Activated CD8-positive, alpha-beta memory T cell treated with anti-CD3 and anti-CD28 coated beads for 36 hours (primary cell): ENCODE data around the gene CAMSAP2. TPM values are rescaled to one million over a fixed set of nuclear protein-coding genes. Genes with fewer than 3 reads are reported as not detected.

Experiments used
- CTCF ChIA-PET: fragments of 350-600 bp; sonication (Branson Sonifier 250); formaldehyde crosslinking; loops from one replicate; lab custom pipeline; 2021; ENCODE audit warnings: antibody characterized with exemption; lab: Charles Lee
- POLR2A ChIA-PET: fragments of 350-600 bp; sonication (Branson Sonifier 250); formaldehyde crosslinking; loops from one replicate; lab custom pipeline; 2021; ENCODE audit warnings: antibody characterized with exemption; lab: Charles Lee
- total RNA-seq, 2 experiments: library from RNA; stranded (reverse); gene quantifications; one replicate each; pipeline ENCODE4 v1.2.3, GENCODE V29; 2021

Gene CAMSAP2
- total RNA-seq, 2 experiments from 2014 or later, result 2.7 to 3.3 TPM

GRCh38 chr1:200899954-200900867, 161.5 kb downstream of the CAMSAP2 start:
- ChIA-PET CTCF (interaction anchor here (1.2 kb wide), 1 partner anchor 12 kb away, joined by 3 read pairs; no protein-coding TSS in a partner anchor), POLR2A (no interaction called here)

GRCh38 chr1:200900877-200901276, 162.2 kb downstream of the CAMSAP2 start:
- ChIA-PET POLR2A (no interaction called here), CTCF (interaction anchor here (1.2 kb wide), 1 partner anchor 13 kb away, joined by 3 read pairs; no protein-coding TSS in a partner anchor)

GRCh38 chr1:200901350-200901749, 162.7 kb downstream of the CAMSAP2 start:
- ChIA-PET POLR2A (no interaction called here), CTCF (interaction anchor here (1.2 kb wide), 1 partner anchor 13 kb away, joined by 3 read pairs; no protein-coding TSS in a partner anchor)

- ChIA-PET CTCF (interaction anchor here (1.2 kb wide), 1 partner anchor 14 kb away, joined by 3 read pairs; no protein-coding TSS in a partner anchor), POLR2A (no interaction called here)
These were observed 163.2 kb downstream of the CAMSAP2 start for GRCh38 chr1:200901796-200902444.

DNA sequence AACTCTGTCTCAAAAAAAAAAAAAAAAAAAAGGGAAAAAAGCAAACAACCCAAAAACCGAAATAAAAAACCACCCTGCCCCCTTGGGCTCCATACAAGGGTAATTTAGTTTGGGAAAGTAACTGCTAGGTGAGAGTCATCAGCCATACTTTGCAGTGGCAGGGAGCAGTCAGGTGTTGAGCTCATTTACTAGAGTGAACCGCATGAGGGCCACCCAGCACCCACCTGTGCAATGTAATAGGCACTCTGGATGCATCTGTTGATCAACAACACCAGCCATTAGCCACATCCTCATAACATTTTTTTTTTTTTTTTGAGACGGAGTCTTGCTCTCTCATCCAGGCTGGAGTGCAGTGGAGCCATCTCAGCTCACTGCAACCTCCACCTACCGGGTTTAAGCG, 165.1 kb downstream of the CAMSAP2 start:
- CTCF ChIA-PET, result interaction anchor here (0.5 to 2.4 kb wide), 4 partner anchors 13 to 76 kb away, joined by 3 to 9 read pairs (median 4); no protein-coding TSS in a partner anchor
- POLR2A ChIA-PET, result no interaction called here

GRCh38 chr1:200904772-200905171, 166.1 kb downstream of the CAMSAP2 start:
- ChIA-PET CTCF (interaction anchor here (0.8 to 2.4 kb wide), 2 partner anchors 14 to 26 kb away, joined by 4 to 9 read pairs; no protein-coding TSS in a partner anchor), POLR2A (interaction anchor here (0.6 to 1.2 kb wide), 3 partner anchors 9 to 28 kb away, joined by 3 to 5 read pairs (median 5); no protein-coding TSS in a partner anchor)

DNA sequence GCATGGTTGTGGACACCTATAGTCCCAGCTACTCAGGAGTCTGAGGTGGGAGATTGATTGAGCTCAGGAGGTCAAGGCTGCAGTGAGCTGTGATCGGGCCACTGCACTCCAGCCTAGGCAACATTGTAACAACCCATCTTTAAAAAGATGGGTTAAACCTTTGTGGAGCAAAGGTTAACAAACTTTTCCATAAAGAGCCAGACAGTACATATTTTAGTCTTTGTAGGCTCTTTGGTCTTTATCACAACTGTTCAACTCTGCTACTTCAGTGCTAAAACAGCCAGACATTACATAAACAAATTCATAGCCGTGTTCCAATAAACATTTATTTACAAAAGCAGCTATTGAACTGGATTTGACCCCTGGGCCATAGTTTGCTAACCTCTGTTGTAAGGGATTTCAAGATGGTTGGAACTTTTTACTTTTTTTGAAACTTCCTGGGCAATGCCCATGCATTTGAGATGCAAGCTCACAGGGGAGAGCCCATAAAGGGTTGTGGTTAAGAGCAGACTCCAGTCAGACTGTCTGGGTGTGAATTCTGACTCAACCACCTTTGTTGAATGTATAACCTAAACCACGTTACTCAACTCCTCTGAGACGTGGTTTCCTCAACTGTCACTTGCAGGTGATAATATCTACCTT, 166.8 kb downstream of the CAMSAP2 start:
- ChIA-PET CTCF (interaction anchor here (0.6 to 2.4 kb wide), 5 partner anchors 14 to 396 kb away, joined by 3 to 9 read pairs (median 3); no protein-coding TSS in a partner anchor), POLR2A (interaction anchor here (0.6 to 1.2 kb wide), 3 partner anchors 16 to 28 kb away, joined by 4 to 5 read pairs (median 5); no protein-coding TSS in a partner anchor)

DNA sequence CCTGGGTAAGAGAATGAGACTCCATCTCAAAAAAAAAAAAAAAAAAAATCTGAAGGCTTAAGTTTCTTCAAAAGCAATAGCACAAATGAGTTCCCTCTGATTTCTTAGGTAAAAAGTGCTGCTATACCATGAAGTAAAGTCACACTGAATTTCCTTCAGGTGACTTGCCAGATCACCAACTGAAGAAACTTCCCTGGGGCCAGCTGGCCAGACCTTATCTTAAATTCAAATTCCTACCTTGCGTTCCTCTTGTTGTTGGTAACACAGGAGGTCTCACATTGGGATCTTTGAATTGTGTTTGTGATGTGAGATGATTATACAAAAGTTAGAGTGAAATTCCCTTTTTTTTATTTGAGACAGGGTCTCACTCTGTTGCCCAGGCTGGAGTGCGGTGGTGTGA, 167.8 kb downstream of the CAMSAP2 start:
- ChIA-PET CTCF (interaction anchor here (1.6 kb wide), 1 partner anchor 27 kb away, joined by 8 read pairs; no protein-coding TSS in a partner anchor), POLR2A (no interaction called here)

DNA sequence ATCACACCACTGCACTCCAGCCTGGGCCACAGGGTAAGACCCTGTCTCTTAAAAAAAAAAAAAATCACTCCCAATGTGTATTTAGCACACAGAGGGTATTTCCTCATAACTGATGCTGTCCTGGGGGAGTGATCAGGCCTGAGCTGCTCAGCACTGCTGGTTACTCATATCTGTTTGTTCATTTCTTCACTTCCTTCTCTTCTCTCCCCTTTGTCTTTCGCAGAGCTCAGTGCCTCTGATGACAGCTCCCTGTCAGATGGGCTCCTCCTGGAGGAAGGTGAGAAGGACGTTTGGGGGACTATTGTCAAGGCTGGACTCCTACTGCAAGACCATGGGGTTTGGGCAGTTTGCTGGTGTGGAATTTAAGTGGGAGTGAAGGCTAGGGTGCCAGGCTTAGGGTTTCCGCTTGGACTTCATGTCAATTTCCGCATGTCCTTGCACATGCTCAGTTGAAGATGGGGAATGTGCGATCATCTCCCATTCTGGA, 169.0 kb downstream of the CAMSAP2 start:
- ChIA-PET CTCF (interaction anchor here (0.6 to 1.6 kb wide), 5 partner anchors 17 to 72 kb away, joined by 3 to 8 read pairs (median 3); no protein-coding TSS in a partner anchor), POLR2A (no interaction called here)

- CTCF ChIA-PET, result interaction anchor here (0.6 to 1.6 kb wide), 5 partner anchors 17 to 71 kb away, joined by 3 to 8 read pairs (median 3); no protein-coding TSS in a partner anchor
- POLR2A ChIA-PET, result no interaction called here
These were observed 169.6 kb downstream of the CAMSAP2 start for GRCh38 chr1:200908191-200908868.

- ChIA-PET CTCF (no interaction called here), POLR2A (no interaction called here)
These were observed 170.4 kb downstream of the CAMSAP2 start for GRCh38 chr1:200909071-200909470.

DNA sequence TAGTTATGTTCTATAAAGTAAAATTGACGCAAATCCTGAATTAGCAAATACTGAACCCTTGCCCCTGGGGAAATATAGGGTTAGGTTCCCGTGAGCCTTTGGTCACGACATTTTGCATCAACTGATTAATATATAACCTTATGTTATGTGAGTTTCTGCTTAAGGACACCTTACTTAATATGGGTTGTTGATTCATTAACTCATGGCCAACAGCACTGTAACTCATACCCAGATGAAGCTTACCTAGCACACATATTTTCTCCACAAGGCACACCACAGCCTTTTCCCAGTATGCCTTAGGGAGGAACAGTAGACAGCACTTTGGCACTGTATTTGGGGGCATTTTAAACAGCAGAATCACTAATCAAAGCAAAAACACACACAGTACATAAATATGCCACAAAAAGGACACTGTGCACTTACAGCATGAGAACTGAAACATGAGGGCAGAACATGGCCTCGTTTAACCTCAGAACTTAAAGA, 171.1 kb downstream of the CAMSAP2 start:
- ChIA-PET CTCF (no interaction called here), POLR2A (no interaction called here)

Other genes with a start within 250 kb of the CAMSAP2 start
- gene KIF14, start 118.1 kb upstream of the CAMSAP2 start, total RNA-seq, result 10 to 100 TPM; 12.4 to 12.6 TPM
- gene DDX59, start 69.0 kb upstream of the CAMSAP2 start, total RNA-seq, result 10 to 100 TPM; 22.3 to 23.5 TPM
- not detected for gene GPR25, start 134.1 kb downstream of the CAMSAP2 start, total RNA-seq
- gene INAVA, start 156.0 kb downstream of the CAMSAP2 start, total RNA-seq, result under 1 TPM in 1 of 2 experiments, not detected in 1; 0.06 TPM